NCI-H2171 treated with DMSO at 0.1 percent for 48 hours (cell line): ENCODE measurements around the gene NXN.
"Not testable (repeated sequence)": the region's sequence is repeated elsewhere in the genome, so short reads cannot be mapped to it uniquely, and the experiment has no call there.

Source experiments
- DNase-seq: peaks from one replicate; lab custom pipeline; 2025; lab: John Stamatoyannopoulos, UW

NXN gene

GRCh38 chr17:1006054-1006453 is 26.5 kb upstream of the NXN start:
- no peak for DNase-seq

GRCh38 chr17:1005361-1005946 is 25.9 kb upstream of the NXN start:
- peak; percentile 79 for DNase-seq

DNA sequence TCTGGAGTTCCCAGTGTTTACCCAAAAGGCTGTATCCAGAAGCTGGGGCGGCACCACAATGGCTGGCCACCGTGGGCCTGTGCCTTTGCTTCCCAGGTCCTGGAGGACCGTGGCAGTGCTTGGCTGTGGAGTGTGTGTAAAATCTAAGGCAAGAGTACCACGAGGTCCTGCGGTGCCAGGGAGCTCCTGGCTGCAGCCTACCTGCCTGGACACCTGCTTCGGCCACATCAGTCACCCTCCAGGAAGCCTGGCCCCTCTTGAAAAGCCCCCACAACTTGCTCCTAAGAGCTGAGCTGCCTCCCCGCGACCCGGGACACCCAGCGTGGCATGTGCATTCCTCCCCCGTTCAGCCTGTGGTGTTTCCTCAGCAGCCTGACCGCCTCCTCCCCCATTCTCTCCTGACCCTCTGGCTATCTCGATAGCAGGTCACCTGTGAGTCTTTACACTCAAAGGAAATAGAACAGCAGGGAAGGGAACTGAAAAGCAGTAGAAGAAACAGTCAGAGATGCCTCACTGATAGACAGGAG is 25.3 kb upstream of the NXN start:
- DNase-seq = no peak

GRCh38 chr17:1003972-1004768 is 24.6 kb upstream of the NXN start:
- DNase-seq = no peak

GRCh38 chr17:1003633-1003971 is 24.0 kb upstream of the NXN start:
- DNase-seq = no peak

GRCh38 chr17:1002771-1003555 is 23.4 kb upstream of the NXN start:
- DNase-seq = no peak

DNA sequence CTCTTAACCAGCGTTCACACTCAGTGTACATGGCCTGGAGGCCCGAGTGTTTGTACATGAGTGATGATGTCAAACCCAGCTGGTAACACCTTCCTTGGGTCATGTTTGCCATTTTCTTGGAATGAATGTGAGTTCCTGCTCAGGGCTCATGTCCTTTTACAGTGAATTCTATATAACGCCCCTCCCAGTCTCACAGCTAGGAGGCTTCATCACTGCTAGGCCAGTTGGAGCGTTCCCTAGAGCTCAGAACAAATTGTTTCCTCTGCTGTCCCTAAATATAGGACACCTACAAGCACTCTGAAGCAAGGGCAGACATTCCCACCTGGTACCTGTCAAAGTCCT is 22.8 kb upstream of the NXN start:
- no peak for DNase-seq

GRCh38 chr17:1001640-1002411 is 22.2 kb upstream of the NXN start:
- DNase-seq = peak; percentile 16

DNA sequence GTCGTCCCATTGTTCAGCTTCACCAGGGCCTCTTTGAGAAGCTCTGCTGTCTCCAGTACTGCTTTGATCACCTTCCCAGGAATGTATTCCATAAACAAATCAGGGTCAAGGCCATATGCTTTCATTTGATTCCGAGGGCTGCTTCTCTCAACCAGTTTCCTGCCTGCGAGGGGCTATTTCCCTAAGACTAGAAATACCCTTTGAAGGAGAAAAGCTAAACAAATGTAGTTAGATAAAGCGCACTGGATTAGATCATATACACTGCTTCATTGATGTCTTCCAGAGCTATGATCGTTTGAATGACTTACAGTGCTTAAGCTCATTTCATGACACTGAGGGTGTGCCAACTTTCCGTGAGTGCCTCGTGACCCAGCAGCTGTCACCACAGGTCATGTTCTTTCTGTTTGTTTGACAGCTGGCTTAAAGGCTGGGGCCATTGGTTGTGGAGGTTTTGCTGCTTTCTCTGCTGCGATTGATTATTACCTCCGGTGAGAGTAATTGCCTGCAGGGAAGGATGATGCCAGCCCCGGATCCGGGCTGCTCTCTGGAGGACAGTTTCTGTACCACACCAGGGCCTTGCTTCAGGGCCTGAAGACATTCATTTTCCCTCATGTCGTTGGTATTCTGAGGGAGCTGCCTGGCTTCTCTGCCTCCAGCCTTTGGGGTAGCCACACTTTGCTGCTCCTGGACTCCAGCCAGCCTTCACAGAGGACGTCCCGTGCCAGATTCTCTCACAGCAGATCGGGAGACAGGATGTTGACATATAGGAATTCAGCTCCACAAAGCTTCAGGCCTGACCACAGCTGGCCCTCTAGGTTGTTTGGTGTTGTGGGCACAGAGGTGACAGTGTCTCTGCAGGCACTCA is 21.3 kb upstream of the NXN start:
- DNase-seq = peak; percentile 76

GRCh38 chr17:998111-998510 is 18.5 kb upstream of the NXN start:
- DNase-seq = no peak

DNA sequence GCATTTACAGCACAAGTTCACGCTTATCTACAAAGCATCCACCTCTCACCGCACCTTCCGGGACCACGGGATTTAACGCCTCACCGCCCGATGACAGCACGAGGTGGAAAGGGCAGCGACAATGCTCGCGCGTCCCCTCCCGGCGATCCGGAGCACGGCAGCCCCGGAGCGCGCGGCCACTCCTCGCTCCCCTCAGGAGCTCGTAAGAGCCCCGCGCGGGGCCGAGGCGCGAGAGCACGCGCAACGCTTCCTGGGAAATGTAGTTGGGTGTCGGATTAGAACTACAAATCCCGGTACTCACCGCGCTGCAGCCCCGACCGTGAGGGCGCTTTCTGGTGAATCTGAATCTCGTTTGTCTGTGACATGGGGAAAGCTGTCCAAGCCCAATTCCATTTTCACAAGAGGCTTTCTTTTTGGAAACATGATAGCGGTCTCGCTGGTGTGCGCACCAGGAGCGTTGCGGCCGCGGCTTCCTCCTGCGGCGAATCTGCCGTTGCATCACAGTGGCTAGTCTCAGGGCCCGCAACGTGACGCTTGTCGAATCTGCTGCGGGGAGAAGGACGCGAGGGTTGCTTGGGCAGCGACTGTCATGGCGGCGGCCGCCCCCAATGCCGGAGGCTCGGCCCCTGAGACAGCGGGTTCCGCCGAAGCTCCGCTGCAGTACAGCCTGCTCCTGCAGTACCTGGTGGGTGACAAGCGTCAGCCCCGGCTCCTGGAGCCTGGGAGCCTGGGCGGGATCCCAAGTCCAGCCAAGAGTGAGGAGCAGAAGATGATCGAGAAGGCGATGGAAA is 17.2 kb upstream of the NXN start, which contains the start of gene TIMM22:
Gene TIMM22 (plus strand): TSS at position 576 of the 791 bp plus-strand sequence. CDS start 14 bp downstream, at position 590.
- peak; percentile 97 for DNase-seq

- DNase-seq = not testable (repeated sequence)
These were observed 15.7 kb upstream of the NXN start for GRCh38 chr17:995324-995723.

DNA sequence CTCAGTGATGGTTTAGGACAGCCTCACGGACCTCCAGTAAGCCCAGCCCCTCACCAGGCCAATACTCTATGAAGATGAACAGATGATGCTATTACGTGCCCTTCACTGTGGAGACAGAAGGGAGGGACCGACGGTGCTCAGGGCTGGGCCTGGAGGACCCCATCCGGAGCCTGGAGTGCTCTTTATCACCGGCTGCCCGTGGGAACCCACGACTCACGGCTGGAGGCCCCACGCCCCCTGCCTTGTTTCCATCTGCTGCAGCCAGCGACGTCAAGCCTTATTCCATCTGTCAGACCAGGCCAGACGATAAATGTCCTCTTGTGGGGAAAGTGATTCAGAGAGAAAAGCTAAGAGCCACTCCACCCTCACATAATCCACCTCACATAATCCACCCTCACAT is 13.4 kb upstream of the NXN start:
- DNase-seq = no peak

- DNase-seq = no peak
These were observed 9.0 kb upstream of the NXN start for GRCh38 chr17:988561-988960.

GRCh38 chr17:987931-988330 is 8.4 kb upstream of the NXN start:
- no peak for DNase-seq

DNA sequence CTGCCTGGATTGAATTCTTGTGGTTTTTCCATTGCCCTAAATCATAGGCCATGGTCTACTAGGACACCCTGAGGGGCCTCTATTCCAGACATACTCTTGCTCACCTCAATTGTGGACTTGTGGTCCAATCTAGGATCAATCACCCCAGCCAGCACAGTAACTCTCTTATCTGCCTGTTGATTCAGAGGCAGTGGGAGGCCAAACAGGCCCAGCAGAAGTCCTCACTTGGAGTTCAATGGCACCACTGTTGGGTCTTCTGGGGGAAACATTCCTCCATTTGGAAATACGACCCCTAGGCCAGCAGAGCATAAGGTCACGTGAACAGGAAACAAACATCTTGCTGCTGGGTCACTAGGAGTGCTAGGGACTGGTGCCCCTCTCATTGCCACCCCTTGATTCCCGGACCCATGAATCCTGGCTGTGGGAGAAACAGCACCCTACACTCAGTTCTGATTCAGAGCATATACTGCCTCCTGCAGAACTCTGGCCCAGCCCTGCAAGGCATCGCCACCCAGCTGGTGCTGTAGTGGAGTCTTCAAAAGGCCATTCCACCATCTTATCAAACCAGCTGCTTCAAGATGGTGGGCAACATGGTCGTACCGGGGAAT is 6.8 kb upstream of the NXN start:
- DNase-seq = no peak

DNA sequence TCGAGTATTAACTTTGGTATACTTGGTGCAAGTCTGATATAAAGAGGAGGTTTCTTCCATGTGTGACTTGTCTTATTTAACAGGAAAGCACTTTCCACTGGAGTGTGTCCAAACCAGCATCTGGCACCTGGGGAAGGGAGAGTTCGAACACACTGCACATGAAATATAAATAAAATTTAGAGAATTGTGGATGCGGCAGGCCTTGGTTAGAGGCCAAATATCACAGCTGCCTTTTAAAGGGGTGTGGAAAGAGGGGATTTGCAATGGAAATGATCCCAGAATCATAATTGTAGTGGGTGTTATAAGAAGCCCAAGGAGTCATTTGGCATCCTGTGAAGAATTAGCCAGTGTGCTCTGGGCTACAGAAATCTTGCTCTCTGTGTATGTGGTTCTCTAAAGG is 4.3 kb upstream of the NXN start:
- DNase-seq = peak; percentile 31

- no peak for DNase-seq
These were observed 1.7 kb upstream of the NXN start for GRCh38 chr17:981292-981658.

DNA sequence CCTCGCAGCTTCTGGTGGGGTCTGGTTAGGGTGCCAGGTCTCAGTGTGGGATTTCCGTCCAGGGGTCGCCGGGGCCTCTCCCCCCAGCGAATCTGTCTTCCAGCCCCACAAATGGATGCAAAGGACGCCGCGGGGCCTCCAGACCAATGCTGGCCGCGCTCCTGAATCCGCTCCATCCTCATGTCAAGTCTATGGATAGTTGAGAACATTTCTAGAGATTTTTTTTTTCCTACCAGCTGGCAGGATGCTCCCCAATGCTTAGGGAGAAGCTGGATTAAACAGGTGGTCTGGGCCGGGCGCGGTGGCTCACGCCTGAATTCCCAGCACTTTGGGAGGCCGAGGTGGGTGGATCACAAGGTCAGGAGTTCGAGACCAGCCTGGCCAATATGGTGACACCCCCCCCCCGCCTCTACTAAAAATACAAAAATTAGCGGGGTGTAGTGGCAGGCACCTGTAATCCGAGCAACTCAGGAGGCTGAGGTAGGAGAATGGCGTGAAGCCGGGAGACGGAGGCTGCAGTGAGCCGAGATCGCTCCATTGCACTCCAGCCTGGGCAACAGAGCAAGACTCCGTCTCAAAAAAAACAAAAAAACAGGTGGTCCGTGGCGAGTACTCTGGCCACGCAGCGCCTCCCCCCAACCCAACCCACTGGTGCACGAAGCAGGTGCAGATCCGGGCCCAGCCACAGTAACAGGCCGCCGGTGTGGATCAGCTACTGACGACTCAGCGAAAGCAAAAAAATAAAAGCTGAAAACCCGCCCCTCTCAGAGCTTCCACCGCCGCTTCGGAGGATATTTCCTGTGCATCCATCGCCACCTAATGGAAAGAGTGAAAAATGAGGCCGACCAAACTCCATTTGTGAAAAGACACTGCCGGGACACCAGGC is 1.1 kb upstream of the NXN start:
- peak; percentile 88 for DNase-seq
